WTC11 (cell line): Measurements from ENCODE around the gene RPL9. TPM values are rescaled to one million over a fixed set of nuclear protein-coding genes. Genes with fewer than 3 reads are reported as not detected.

Experiments used
- AFF4 ChIP-seq: sonication (generic); formaldehyde crosslinking; IDR thresholded peaks from 2 replicates; pipeline ENCODE4 v1.8.1; 2023; ENCODE audit warnings: mild to moderate bottlenecking, missing genetic modification reagents, borderline replicate concordance
- CBFB ChIP-seq: sonication (generic); formaldehyde crosslinking; IDR thresholded peaks from 2 replicates; pipeline ENCODE4 v1.8.1; 2022; ENCODE audit warnings: mild to moderate bottlenecking, low read depth, missing genetic modification reagents
- E2F5 ChIP-seq: sonication (generic); formaldehyde crosslinking; IDR thresholded peaks from 2 replicates; pipeline ENCODE4 v1.8.1; 2022; ENCODE audit warnings: mild to moderate bottlenecking, moderate library complexity, missing genetic modification reagents
- FOXJ3 ChIP-seq: sonication (generic); formaldehyde crosslinking; IDR thresholded peaks from 2 replicates; pipeline ENCODE4 v1.9.0; 2021; ENCODE audit warnings: missing genetic modification reagents, mild to moderate bottlenecking, borderline replicate concordance
- GABPB1 ChIP-seq: sonication (generic); formaldehyde crosslinking; IDR thresholded peaks from 2 replicates; pipeline ENCODE4 v1.8.1; 2023; ENCODE audit warnings: mild to moderate bottlenecking, missing genetic modification reagents
- HMGA2 ChIP-seq: fragments of 250-450 bp; sonication (Bioruptor Pico); IDR thresholded peaks from 2 replicates; pipeline ENCODE4 v1.4.0; 2021; ENCODE audit warnings: mild to moderate bottlenecking, moderate library complexity
- IRF2 ChIP-seq: sonication (generic); formaldehyde crosslinking; IDR thresholded peaks from 2 replicates; pipeline ENCODE4 v1.8.0; 2022; ENCODE audit warnings: low read depth, missing genetic modification reagents, borderline replicate concordance
- MLX ChIP-seq: sonication (generic); formaldehyde crosslinking; IDR thresholded peaks from 2 replicates; pipeline ENCODE4 v1.8.1; 2023; ENCODE audit warnings: mild to moderate bottlenecking, missing genetic modification reagents, moderate library complexity
- MXD4 ChIP-seq: fragments of 250-450 bp; sonication (Bioruptor Pico); IDR thresholded peaks from 2 replicates; pipeline ENCODE4 v1.8.0; 2021; ENCODE audit warnings: mild to moderate bottlenecking, moderate library complexity, borderline replicate concordance
- NFE2L1 ChIP-seq: sonication (generic); formaldehyde crosslinking; IDR thresholded peaks from 2 replicates; pipeline ENCODE4 v1.8.1; 2023; ENCODE audit warnings: missing genetic modification reagents
- SMAD3 ChIP-seq: sonication (generic); formaldehyde crosslinking; IDR thresholded peaks from 2 replicates; pipeline ENCODE4 v1.8.0; 2022; ENCODE audit warnings: missing genetic modification reagents, mild to moderate bottlenecking, borderline replicate concordance
- SP1 ChIP-seq: sonication (generic); formaldehyde crosslinking; conservative IDR thresholded peaks from 2 replicates; pipeline ENCODE4 v1.8.1; 2022; ENCODE audit warnings: missing genetic modification reagents
- TEAD1 ChIP-seq: sonication (generic); formaldehyde crosslinking; IDR thresholded peaks from 2 replicates; pipeline ENCODE4 v1.8.0; 2022; ENCODE audit warnings: mild to moderate bottlenecking, missing genetic modification reagents
- TP53 ChIP-seq: sonication (generic); formaldehyde crosslinking; IDR thresholded peaks from 2 replicates; pipeline ENCODE4 v1.8.1; 2023; ENCODE audit warnings: mild to moderate bottlenecking, missing genetic modification reagents
- ZNF121 ChIP-seq: sonication (generic); formaldehyde crosslinking; IDR thresholded peaks from 2 replicates; pipeline ENCODE4 v1.8.0; 2023; ENCODE audit warnings: missing genetic modification reagents
- ZNF219 ChIP-seq: sonication (generic); formaldehyde crosslinking; IDR thresholded peaks from 2 replicates; pipeline ENCODE4 v1.8.0; 2023; ENCODE audit warnings: missing genetic modification reagents, mild to moderate bottlenecking, borderline replicate concordance
- ZNF423 ChIP-seq: fragments of 250-450 bp; sonication (Bioruptor Pico); IDR thresholded peaks from 2 replicates; pipeline ENCODE4 v2.1.2; 2022; ENCODE audit warnings: mild to moderate bottlenecking, moderate library complexity
- total RNA-seq: library from RNA; stranded (reverse); gene quantifications from 3 replicates; pipeline ENCODE4 v1.2.3, GENCODE V29; 2021
- TF ChIP-seq, protein P1 (sequence below): fragments of 250-450 bp; sonication (Bioruptor Pico); IDR thresholded peaks from 2 replicates; pipeline ENCODE4 v1.8.0; 2021; ENCODE audit warnings: mild to moderate bottlenecking
- TF ChIP-seq, protein P2 (sequence below): fragments of 200-600 bp; IDR thresholded peaks from 2 replicates; pipeline ENCODE4 v1.8.0; 2022; ENCODE audit warnings: antibody characterized with exemption
- TF ChIP-seq, protein P3 (sequence below): sonication (generic); formaldehyde crosslinking; IDR thresholded peaks from 2 replicates; pipeline ENCODE4 v1.8.1; 2023; ENCODE audit warnings: mild to moderate bottlenecking, missing genetic modification reagents, moderate library complexity
- TF ChIP-seq, protein P4 (sequence below): fragments of 250-450 bp; sonication (Bioruptor Pico); IDR thresholded peaks from 2 replicates; pipeline ENCODE4 v1.9.0; 2021; ENCODE audit warnings: mild to moderate bottlenecking
- TF ChIP-seq, protein P5 (sequence below): sonication (generic); formaldehyde crosslinking; conservative IDR thresholded peaks from 2 replicates; pipeline ENCODE4 v1.8.1; 2022; ENCODE audit warnings: mild to moderate bottlenecking, missing genetic modification reagents
- TF ChIP-seq, protein P6 (sequence below): sonication (generic); formaldehyde crosslinking; conservative IDR thresholded peaks from 2 replicates; pipeline ENCODE4 v1.8.1; 2023; ENCODE audit warnings: mild to moderate bottlenecking, low read depth, missing genetic modification reagents, moderate library complexity

RPL9 gene
- total RNA-seq, 1 experiment from 2014 or later: 1,191 TPM

GRCh38 chr4:39446842-39447573 lies 11.7 kb downstream of the RPL9 start (continued):
- TF ChIP-seq SP1 (CRISPR knock-in tag) (peak; percentile 55; the same call in 1 of the 2 replicates), IRF2 (no peak; the same call in 1 of the 2 replicates), E2F5 (peak; percentile 77; the same call in 1 of the 2 replicates), TP53 (CRISPR knock-in tag) (peak; percentile 73), TEAD1 (CRISPR knock-in tag) (peak; percentile 92), MLX (CRISPR knock-in tag) (0 out of 2 replicates have a peak, but pooled peaks have one; percentile 68), SMAD3 (peak; percentile 52), NFE2L1 (no peak), ZNF121 (CRISPR knock-in tag) (no peak), ZNF423 (CRISPR knock-in tag) (no peak), CBFB (CRISPR knock-in tag) (peak; percentile 43), HMGA2 (no peak), FOXJ3 (CRISPR knock-in tag) (no peak), ZNF219 (CRISPR knock-in tag) (no peak), AFF4 (CRISPR knock-in tag) (peak; percentile 61; the same call in 1 of the 2 replicates), MXD4 (CRISPR knock-in tag) (no peak), GABPB1 (no peak)
- TF ChIP-seq, protein P1, sequence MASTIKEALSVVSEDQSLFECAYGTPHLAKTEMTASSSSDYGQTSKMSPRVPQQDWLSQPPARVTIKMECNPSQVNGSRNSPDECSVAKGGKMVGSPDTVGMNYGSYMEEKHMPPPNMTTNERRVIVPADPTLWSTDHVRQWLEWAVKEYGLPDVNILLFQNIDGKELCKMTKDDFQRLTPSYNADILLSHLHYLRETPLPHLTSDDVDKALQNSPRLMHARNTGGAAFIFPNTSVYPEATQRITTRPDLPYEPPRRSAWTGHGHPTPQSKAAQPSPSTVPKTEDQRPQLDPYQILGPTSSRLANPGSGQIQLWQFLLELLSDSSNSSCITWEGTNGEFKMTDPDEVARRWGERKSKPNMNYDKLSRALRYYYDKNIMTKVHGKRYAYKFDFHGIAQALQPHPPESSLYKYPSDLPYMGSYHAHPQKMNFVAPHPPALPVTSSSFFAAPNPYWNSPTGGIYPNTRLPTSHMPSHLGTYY (CRISPR knock-in tag): no peak
- TF ChIP-seq, protein P2, sequence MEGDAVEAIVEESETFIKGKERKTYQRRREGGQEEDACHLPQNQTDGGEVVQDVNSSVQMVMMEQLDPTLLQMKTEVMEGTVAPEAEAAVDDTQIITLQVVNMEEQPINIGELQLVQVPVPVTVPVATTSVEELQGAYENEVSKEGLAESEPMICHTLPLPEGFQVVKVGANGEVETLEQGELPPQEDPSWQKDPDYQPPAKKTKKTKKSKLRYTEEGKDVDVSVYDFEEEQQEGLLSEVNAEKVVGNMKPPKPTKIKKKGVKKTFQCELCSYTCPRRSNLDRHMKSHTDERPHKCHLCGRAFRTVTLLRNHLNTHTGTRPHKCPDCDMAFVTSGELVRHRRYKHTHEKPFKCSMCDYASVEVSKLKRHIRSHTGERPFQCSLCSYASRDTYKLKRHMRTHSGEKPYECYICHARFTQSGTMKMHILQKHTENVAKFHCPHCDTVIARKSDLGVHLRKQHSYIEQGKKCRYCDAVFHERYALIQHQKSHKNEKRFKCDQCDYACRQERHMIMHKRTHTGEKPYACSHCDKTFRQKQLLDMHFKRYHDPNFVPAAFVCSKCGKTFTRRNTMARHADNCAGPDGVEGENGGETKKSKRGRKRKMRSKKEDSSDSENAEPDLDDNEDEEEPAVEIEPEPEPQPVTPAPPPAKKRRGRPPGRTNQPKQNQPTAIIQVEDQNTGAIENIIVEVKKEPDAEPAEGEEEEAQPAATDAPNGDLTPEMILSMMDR: no peak
- TF ChIP-seq, protein P3, sequence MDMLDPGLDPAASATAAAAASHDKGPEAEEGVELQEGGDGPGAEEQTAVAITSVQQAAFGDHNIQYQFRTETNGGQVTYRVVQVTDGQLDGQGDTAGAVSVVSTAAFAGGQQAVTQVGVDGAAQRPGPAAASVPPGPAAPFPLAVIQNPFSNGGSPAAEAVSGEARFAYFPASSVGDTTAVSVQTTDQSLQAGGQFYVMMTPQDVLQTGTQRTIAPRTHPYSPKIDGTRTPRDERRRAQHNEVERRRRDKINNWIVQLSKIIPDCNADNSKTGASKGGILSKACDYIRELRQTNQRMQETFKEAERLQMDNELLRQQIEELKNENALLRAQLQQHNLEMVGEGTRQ (CRISPR knock-in tag): no peak
- TF ChIP-seq, protein P4, sequence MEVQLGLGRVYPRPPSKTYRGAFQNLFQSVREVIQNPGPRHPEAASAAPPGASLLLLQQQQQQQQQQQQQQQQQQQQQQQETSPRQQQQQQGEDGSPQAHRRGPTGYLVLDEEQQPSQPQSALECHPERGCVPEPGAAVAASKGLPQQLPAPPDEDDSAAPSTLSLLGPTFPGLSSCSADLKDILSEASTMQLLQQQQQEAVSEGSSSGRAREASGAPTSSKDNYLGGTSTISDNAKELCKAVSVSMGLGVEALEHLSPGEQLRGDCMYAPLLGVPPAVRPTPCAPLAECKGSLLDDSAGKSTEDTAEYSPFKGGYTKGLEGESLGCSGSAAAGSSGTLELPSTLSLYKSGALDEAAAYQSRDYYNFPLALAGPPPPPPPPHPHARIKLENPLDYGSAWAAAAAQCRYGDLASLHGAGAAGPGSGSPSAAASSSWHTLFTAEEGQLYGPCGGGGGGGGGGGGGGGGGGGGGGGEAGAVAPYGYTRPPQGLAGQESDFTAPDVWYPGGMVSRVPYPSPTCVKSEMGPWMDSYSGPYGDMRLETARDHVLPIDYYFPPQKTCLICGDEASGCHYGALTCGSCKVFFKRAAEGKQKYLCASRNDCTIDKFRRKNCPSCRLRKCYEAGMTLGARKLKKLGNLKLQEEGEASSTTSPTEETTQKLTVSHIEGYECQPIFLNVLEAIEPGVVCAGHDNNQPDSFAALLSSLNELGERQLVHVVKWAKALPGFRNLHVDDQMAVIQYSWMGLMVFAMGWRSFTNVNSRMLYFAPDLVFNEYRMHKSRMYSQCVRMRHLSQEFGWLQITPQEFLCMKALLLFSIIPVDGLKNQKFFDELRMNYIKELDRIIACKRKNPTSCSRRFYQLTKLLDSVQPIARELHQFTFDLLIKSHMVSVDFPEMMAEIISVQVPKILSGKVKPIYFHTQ (CRISPR knock-in tag): no peak
- TF ChIP-seq, protein P5, sequence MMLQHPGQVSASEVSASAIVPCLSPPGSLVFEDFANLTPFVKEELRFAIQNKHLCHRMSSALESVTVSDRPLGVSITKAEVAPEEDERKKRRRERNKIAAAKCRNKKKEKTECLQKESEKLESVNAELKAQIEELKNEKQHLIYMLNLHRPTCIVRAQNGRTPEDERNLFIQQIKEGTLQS (CRISPR knock-in tag): no peak
- TF ChIP-seq, protein P6, sequence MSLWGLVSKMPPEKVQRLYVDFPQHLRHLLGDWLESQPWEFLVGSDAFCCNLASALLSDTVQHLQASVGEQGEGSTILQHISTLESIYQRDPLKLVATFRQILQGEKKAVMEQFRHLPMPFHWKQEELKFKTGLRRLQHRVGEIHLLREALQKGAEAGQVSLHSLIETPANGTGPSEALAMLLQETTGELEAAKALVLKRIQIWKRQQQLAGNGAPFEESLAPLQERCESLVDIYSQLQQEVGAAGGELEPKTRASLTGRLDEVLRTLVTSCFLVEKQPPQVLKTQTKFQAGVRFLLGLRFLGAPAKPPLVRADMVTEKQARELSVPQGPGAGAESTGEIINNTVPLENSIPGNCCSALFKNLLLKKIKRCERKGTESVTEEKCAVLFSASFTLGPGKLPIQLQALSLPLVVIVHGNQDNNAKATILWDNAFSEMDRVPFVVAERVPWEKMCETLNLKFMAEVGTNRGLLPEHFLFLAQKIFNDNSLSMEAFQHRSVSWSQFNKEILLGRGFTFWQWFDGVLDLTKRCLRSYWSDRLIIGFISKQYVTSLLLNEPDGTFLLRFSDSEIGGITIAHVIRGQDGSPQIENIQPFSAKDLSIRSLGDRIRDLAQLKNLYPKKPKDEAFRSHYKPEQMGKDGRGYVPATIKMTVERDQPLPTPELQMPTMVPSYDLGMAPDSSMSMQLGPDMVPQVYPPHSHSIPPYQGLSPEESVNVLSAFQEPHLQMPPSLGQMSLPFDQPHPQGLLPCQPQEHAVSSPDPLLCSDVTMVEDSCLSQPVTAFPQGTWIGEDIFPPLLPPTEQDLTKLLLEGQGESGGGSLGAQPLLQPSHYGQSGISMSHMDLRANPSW (CRISPR knock-in tag): no peak; the same call in 1 of the 2 replicates
